Mucosa of stomach (tissue), 1 donor: ENCODE measurements around the gene MATN1.

Source experiments
- H3K27me3 ChIP-seq: one replicate; pipeline ENCODE4 v1.7.0; 2013; ENCODE audit warnings: mild to moderate bottlenecking, low read length; ENCODE audit not compliant: control insufficient read depth, insufficient read depth
- H3K36me3 ChIP-seq: one replicate; pipeline ENCODE4 v1.7.0; 2013; ENCODE audit warnings: low read length; ENCODE audit not compliant: control insufficient read depth, insufficient read depth
- H3K4me1 ChIP-seq: one replicate; pipeline ENCODE4 v1.7.0; 2013; ENCODE audit warnings: mild to moderate bottlenecking, low read length; ENCODE audit not compliant: control insufficient read depth, insufficient read depth
- H3K4me3 ChIP-seq: one replicate; pipeline ENCODE4 v1.7.0; 2013; ENCODE audit warnings: low read length
- H3K9ac ChIP-seq: one replicate; pipeline ENCODE4 v1.7.0; 2013; ENCODE audit warnings: mild to moderate bottlenecking, low read length, moderate library complexity
- H3K9me3 ChIP-seq: one replicate; pipeline ENCODE4 v1.7.0; 2013; ENCODE audit warnings: mild to moderate bottlenecking, low read length, moderate library complexity; ENCODE audit not compliant: control insufficient read depth
- donor health status: Pancreatic carcinoma.

Gene MATN1

GRCh38 chr1:30732277-30732996, 9.1 kb upstream of the MATN1 start:
- Histone ChIP-seq H3K36me3 (no peaks in the 10 kb centered on the region), H3K4me1 (no peaks in the 10 kb centered on the region), H3K9ac (no peak overlapping the region)

GRCh38 chr1:30731806-30732276, 8.5 kb upstream of the MATN1 start:
- Histone ChIP-seq H3K9me3 (no peaks in the 10 kb centered on the region), H3K4me1 (no peaks in the 10 kb centered on the region), H3K36me3 (no peaks in the 10 kb centered on the region), H3K4me3 (no peak overlapping the region), H3K9ac (no peak overlapping the region), H3K27me3 (peaks cover 3% of the 10 kb centered on the region)

More at GRCh38 chr1:30732277-30732996, 9.1 kb upstream of the MATN1 start:
- H3K27me3 ChIP-seq: peaks cover 3% of the 10 kb centered on the region
- no peak overlapping the region for H3K4me3 ChIP-seq
- H3K9me3 ChIP-seq: no peaks in the 10 kb centered on the region

- H3K9me3 ChIP-seq: no peaks in the 10 kb centered on the region
- no peaks in the 10 kb centered on the region for H3K4me1 ChIP-seq
- no peak overlapping the region for H3K4me3 ChIP-seq
- H3K36me3 ChIP-seq: no peaks in the 10 kb centered on the region
- H3K9ac ChIP-seq: no peak overlapping the region
- H3K27me3 ChIP-seq: peaks cover 3% of the 10 kb centered on the region
Measured at GRCh38 chr1:30731109-30731805, 7.9 kb upstream of the MATN1 start.

- H3K4me3 ChIP-seq: no peak overlapping the region
- no peaks in the 10 kb centered on the region for H3K9me3 ChIP-seq
- H3K4me1 ChIP-seq: no peaks in the 10 kb centered on the region
- peaks cover 3% of the 10 kb centered on the region for H3K27me3 ChIP-seq
- no peaks in the 10 kb centered on the region for H3K36me3 ChIP-seq
- H3K9ac ChIP-seq: no peak overlapping the region
Measured at GRCh38 chr1:30730346-30731108, 7.1 kb upstream of the MATN1 start.

GRCh38 chr1:30729901-30730300, 6.5 kb upstream of the MATN1 start:
- H3K4me3 ChIP-seq: no peak overlapping the region
- no peaks in the 10 kb centered on the region for H3K9me3 ChIP-seq
- H3K9ac ChIP-seq: no peak overlapping the region
- H3K27me3 ChIP-seq: peaks cover 3% of the 10 kb centered on the region
- H3K36me3 ChIP-seq: no peaks in the 10 kb centered on the region
- no peaks in the 10 kb centered on the region for H3K4me1 ChIP-seq

GRCh38 chr1:30728832-30729638, 5.7 kb upstream of the MATN1 start:
- Histone ChIP-seq H3K4me3 (no peak overlapping the region), H3K36me3 (no peaks in the 10 kb centered on the region), H3K9ac (no peak overlapping the region), H3K27me3 (peaks cover 3% of the 10 kb centered on the region), H3K4me1 (no peaks in the 10 kb centered on the region), H3K9me3 (no peaks in the 10 kb centered on the region)

GRCh38 chr1:30728340-30728739, 5.0 kb upstream of the MATN1 start:
- no peak overlapping the region for H3K4me3 ChIP-seq
- H3K36me3 ChIP-seq: no peaks in the 10 kb centered on the region
- no peaks in the 10 kb centered on the region for H3K4me1 ChIP-seq
- H3K9ac ChIP-seq: no peak overlapping the region
- peaks cover 3% of the 10 kb centered on the region for H3K27me3 ChIP-seq
- H3K9me3 ChIP-seq: no peaks in the 10 kb centered on the region

GRCh38 chr1:30727824-30728223, 4.4 kb upstream of the MATN1 start:
- H3K27me3 ChIP-seq: peaks cover 3% of the 10 kb centered on the region
- H3K36me3 ChIP-seq: no peaks in the 10 kb centered on the region
- H3K4me3 ChIP-seq: no peak overlapping the region
- H3K9ac ChIP-seq: no peak overlapping the region
- no peaks in the 10 kb centered on the region for H3K9me3 ChIP-seq
- H3K4me1 ChIP-seq: no peaks in the 10 kb centered on the region

GRCh38 chr1:30726773-30727684, 3.6 kb upstream of the MATN1 start:
- Histone ChIP-seq H3K36me3 (no peaks in the 10 kb centered on the region), H3K9me3 (no peaks in the 10 kb centered on the region), H3K4me3 (no peak overlapping the region), H3K9ac (no peak overlapping the region), H3K4me1 (peaks cover 5% of the 10 kb centered on the region), H3K27me3 (peaks cover 3% of the 10 kb centered on the region)

- Histone ChIP-seq H3K9me3 (no peaks in the 10 kb centered on the region), H3K27me3 (peaks cover 3% of the 10 kb centered on the region), H3K36me3 (no peaks in the 10 kb centered on the region), H3K9ac (no peak overlapping the region), H3K4me1 (peaks cover 7% of the 10 kb centered on the region), H3K4me3 (no peak overlapping the region)
Measured at GRCh38 chr1:30726236-30726635, 2.9 kb upstream of the MATN1 start.
